ENCODE results near the gene CUL3.

DNA sequence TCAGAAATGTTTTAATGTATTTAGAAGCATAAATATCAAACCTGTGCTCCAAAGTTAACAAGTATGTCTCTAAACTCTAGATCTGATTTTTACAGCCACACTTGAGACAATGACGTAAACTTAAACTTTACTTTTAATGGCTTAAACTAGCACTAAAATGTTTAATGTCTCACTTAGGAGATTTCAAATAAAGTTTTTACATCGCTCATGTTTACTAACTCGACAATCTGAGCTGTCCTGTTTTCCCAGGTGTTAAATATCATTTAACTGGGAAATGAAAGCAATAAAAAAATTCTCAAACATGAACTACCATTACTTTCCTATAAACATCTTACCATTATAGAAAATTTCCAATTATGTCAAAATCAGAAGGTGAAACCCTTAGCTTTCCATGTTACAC lies 113.0 kb downstream of the CUL3 start:
- TF ChIP-seq, protein P1, sequence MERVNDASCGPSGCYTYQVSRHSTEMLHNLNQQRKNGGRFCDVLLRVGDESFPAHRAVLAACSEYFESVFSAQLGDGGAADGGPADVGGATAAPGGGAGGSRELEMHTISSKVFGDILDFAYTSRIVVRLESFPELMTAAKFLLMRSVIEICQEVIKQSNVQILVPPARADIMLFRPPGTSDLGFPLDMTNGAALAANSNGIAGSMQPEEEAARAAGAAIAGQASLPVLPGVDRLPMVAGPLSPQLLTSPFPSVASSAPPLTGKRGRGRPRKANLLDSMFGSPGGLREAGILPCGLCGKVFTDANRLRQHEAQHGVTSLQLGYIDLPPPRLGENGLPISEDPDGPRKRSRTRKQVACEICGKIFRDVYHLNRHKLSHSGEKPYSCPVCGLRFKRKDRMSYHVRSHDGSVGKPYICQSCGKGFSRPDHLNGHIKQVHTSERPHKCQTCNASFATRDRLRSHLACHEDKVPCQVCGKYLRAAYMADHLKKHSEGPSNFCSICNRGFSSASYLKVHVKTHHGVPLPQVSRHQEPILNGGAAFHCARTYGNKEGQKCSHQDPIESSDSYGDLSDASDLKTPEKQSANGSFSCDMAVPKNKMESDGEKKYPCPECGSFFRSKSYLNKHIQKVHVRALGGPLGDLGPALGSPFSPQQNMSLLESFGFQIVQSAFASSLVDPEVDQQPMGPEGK (CRISPR knock-in tag; IDR thresholded peaks at IDR 0.05; ENCODE audit: borderline replicate concordance) = no peak
- TF ChIP-seq TSHZ2 (CRISPR knock-in tag; IDR thresholded peaks at IDR 0.05) (no peak), ZC3H10 (CRISPR knock-in tag; IDR thresholded peaks at IDR 0.05) (no peak), CSDC2 (CRISPR knock-in tag; IDR thresholded peaks at IDR 0.05) (no peak), TCF4 (CRISPR knock-in tag; IDR thresholded peaks at IDR 0.05; ENCODE audit: borderline replicate concordance) (no peak)

Measured in SK-N-SH treated with all-trans-retinoic acid at 6 μM for 48 hours (cell line).